Smooth muscle cell (in vitro differentiated cells): ENCODE results near the gene CNIH3. TPM values are rescaled to one million over a fixed set of nuclear protein-coding genes. Genes with fewer than 3 reads are reported as not detected.

ENCODE experiments used
- DNase-seq: peaks from one replicate; lab custom pipeline; 2025; ENCODE audit not compliant: unreplicated experiment; lab: John Stamatoyannopoulos, UW
- H2AFZ ChIP-seq: fragments of 200-600 bp; sonication (generic); 2 replicates; pipeline ENCODE4 v1.6.0; 2016; ENCODE audit warnings: antibody characterized with exemption, low read depth, mild to moderate bottlenecking
- H3F3A ChIP-seq: fragments of 200-600 bp; sonication (generic); 2 replicates; pipeline ENCODE4 v1.6.0; 2017; ENCODE audit warnings: antibody characterized with exemption, low read depth
- H3K27ac ChIP-seq: fragments of 200-600 bp; sonication (generic); 2 replicates; pipeline ENCODE4 v1.5.1; 2016; ENCODE audit warnings: low read depth, mild to moderate bottlenecking
- H3K27me3 ChIP-seq: fragments of 200-600 bp; sonication (generic); 2 replicates; pipeline ENCODE4 v1.6.1; 2016; ENCODE audit warnings: low read depth, mild to moderate bottlenecking
- H3K36me3 ChIP-seq: fragments of 200-600 bp; sonication (generic); 2 replicates; pipeline ENCODE4 v1.5.1; 2016; ENCODE audit warnings: low read depth
- H3K4me1 ChIP-seq: fragments of 200-600 bp; sonication (generic); 2 replicates; pipeline ENCODE4 v1.5.1; 2016; ENCODE audit warnings: low read depth
- H3K4me2 ChIP-seq: fragments of 200-600 bp; sonication (generic); 2 replicates; pipeline ENCODE4 v1.6.0; 2016; ENCODE audit warnings: mild to moderate bottlenecking
- H3K4me3 ChIP-seq: fragments of 200-600 bp; sonication (generic); 2 replicates; pipeline ENCODE4 v1.5.1; 2016; ENCODE audit warnings: mild to moderate bottlenecking
- H3K79me2 ChIP-seq: fragments of 200-600 bp; sonication (generic); 2 replicates; pipeline ENCODE4 v1.6.0; 2016; ENCODE audit warnings: low read depth, mild to moderate bottlenecking
- H3K9ac ChIP-seq: fragments of 200-600 bp; sonication (generic); 2 replicates; pipeline ENCODE4 v1.6.0; 2016; ENCODE audit warnings: low read depth
- H3K9me3 ChIP-seq: fragments of 200-600 bp; sonication (generic); replicated peaks from 2 replicates; pipeline ENCODE4 v1.5.1; 2016; ENCODE audit warnings: low read depth
- H4K20me1 ChIP-seq: fragments of 200-600 bp; sonication (generic); 2 replicates; pipeline ENCODE4 v1.6.0; 2016; ENCODE audit warnings: low read depth
- CTCF ChIP-seq: fragments of 200-600 bp; sonication (generic); IDR thresholded peaks from 2 replicates; pipeline ENCODE4 v1.5.1; 2017; ENCODE audit warnings: borderline replicate concordance, mild to moderate bottlenecking, antibody characterized with exemption; ENCODE audit not compliant: insufficient read depth, poor library complexity, severe bottlenecking
- WGBS: methylation state at CpG from one replicate; pipeline ENCODE4 v1.1.7; 2016; ENCODE audit warnings: low lambda C conversion rate; 5-methylcytosine and 5-hydroxymethylcytosine counted together
- polyA plus RNA-seq: library from polyadenylated mRNA; unstranded; fragments of >200 nt; fragmentation: Nextera tagmentation; extraction: Ambion mirVana; gene quantifications from 2 replicates; pipeline ENCODE4 v1.2.1, GENCODE V29; 2016
- total RNA-seq: library from RNA; depleted of rRNA; stranded (reverse); fragments of >200 nt; gene quantifications from 2 replicates; pipeline ENCODE4 v1.2.3, GENCODE V29; 2014

Gene CNIH3
- total and polyA plus RNA-seq, 2 experiments from 2014 or later = 6.6 to 8.0 TPM

- Histone ChIP-seq H3K9ac (no peak overlapping the region), H3F3A (no peaks in the 10 kb centered on the region), H3K36me3 (no peaks in the 10 kb centered on the region), H3K27me3 (peaks cover 60% of the 10 kb centered on the region), H3K79me2 (peaks cover 2% of the 10 kb centered on the region), H3K27ac (no peak overlapping the region), H3K9me3 (no peaks in the 10 kb centered on the region), H3K4me2 (peak overlapping the region; percentile 92), H4K20me1 (no peaks in the 10 kb centered on the region), H2AFZ (no peak overlapping the region), H3K4me3 (peak overlapping the region; percentile 58), H3K4me1 (peaks cover 9% of the 10 kb centered on the region)
- TF ChIP-seq CTCF = no peak
- WGBS = 10% methylated on average over 48 of the region's 55 CpGs
- DNase-seq = no peak
Observed at GRCh38 chr1:224617410-224618355, 1.6 kb downstream of the CNIH3 start.

- peak overlapping the region; percentile 92 for H3K4me2 ChIP-seq
- H3K4me1 ChIP-seq = peaks cover 11% of the 10 kb centered on the region
- no peak overlapping the region for H3K9ac ChIP-seq
- WGBS = 88% methylated on average over 4 of the region's 4 CpGs
- DNase-seq = no peak
- H3K79me2 ChIP-seq = peaks cover 2% of the 10 kb centered on the region
- no peak overlapping the region for H3K4me3 ChIP-seq
- no peaks in the 10 kb centered on the region for H3K36me3 ChIP-seq
- TF ChIP-seq CTCF = no peak
- H3F3A ChIP-seq = no peaks in the 10 kb centered on the region
- H3K9me3 ChIP-seq = no peaks in the 10 kb centered on the region
- H2AFZ ChIP-seq = no peak overlapping the region
- no peak overlapping the region for H3K27ac ChIP-seq
- peaks cover 60% of the 10 kb centered on the region for H3K27me3 ChIP-seq
- H4K20me1 ChIP-seq = no peaks in the 10 kb centered on the region
Observed at GRCh38 chr1:224619209-224619608, 3.1 kb downstream of the CNIH3 start.

- H3K9ac ChIP-seq = no peak overlapping the region
- no peak overlapping the region for H3K4me2 ChIP-seq
- no peak overlapping the region for H2AFZ ChIP-seq
- peaks cover 52% of the 10 kb centered on the region for H3K27me3 ChIP-seq
- H4K20me1 ChIP-seq = no peaks in the 10 kb centered on the region
- H3K9me3 ChIP-seq = no peaks in the 10 kb centered on the region
- H3K4me3 ChIP-seq = no peak overlapping the region
- no peak for DNase-seq
- H3F3A ChIP-seq = no peaks in the 10 kb centered on the region
- H3K27ac ChIP-seq = no peak overlapping the region
- H3K36me3 ChIP-seq = no peaks in the 10 kb centered on the region
- H3K79me2 ChIP-seq = peaks cover 2% of the 10 kb centered on the region
- WGBS = 94% methylated on average over 2 of the region's 2 CpGs
- H3K4me1 ChIP-seq = peaks cover 11% of the 10 kb centered on the region
- no peak for TF ChIP-seq CTCF
Observed at GRCh38 chr1:224620105-224620504, 4.0 kb downstream of the CNIH3 start.
